Measurements from ENCODE around the gene GATD1. TPM values are rescaled to one million over a fixed set of nuclear protein-coding genes. Genes with fewer than 3 reads are reported as not detected.

GATD1 gene
- total RNA-seq, 1 experiment from 2014 or later = 41.7 TPM

DNA sequence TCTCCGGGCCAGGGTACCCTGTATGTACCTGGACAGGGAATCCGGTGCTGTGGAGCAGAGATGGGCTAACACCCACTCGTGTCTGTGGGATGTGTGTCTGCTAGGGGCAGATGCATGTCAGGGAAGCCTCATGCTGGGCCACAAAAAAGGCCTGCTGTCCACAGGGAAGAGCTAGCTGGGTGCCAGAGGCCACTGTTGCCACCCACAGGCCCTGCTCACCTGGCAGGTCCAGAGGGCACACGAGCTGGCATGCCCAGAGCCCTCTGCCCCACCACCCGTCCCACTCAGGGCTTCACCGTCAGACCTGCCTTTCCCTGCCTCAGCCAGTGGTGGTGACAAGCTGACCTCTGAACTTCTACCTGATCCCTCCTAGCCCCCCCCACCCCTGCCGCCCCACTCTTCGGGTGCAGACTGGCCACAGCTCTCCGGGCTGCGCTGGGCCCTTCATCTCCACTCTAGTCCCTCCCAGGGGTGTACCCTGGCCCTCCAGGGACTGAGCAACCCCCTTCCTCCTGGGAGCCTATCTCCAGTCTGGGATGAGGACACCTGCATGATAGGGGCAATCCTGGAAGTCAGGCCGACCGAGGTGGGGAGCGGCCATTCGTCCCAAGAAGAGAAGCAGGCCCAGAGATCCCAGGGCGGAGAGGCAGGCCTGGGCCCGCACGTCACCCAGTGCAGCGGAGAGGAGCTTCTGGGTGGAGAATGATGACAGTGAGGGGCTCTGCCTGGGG is 19.4 kb upstream of the GATD1 start:
- DNase-seq (ENCODE audit: low read depth) = no peak

- DNase-seq (ENCODE audit: low read depth) = peak; percentile 88
These were observed 18.6 kb upstream of the GATD1 start for GRCh38 chr11:795634-796564.

GRCh38 chr11:794766-795633 is 17.7 kb upstream of the GATD1 start:
- DNase-seq (ENCODE audit: low read depth) = no peak

GRCh38 chr11:794013-794765 is 16.9 kb upstream of the GATD1 start:
- DNase-seq (ENCODE audit: low read depth) = no peak

DNA sequence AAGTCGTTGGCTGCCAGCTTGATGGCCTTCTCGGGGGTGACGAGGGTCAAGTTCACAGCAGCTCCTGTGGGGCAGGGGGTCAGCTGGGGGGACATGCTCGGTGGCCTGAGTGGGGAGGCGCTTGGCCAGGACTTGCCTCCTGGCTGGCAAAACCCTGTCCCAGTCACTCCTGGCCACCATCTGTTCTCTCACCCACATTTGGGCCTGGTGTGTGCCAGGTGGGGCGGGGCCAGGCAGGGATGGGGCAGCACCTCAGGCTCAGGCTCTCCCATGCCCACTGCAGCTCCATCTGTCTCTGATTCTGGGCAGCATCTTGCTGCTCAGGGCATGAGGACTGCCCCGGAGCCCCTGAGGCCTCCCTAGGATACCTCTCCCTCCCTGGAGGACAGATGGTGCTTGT is 16.3 kb upstream of the GATD1 start:
- DNase-seq (ENCODE audit: low read depth) = no peak

DNA sequence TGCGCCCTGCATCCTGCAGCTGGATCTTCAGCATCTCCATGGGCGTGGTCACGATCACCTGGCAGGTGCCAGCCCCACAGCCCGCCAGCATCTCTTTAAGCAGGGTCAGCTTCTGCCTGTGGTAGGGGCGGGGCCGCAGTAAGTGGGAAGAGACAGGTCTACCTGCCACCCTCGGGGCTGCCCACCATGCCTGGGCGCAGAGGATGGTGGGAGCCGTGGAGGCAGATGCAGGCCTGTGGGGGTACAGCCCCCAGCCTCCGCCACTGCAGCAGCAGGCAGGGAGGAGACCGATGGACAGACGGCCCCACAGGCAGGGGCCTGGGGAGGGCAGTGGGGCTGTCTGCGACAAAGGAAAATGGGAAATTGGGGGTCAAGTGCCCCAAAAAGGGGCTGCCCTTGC is 15.6 kb upstream of the GATD1 start:
- no peak for DNase-seq (ENCODE audit: low read depth)

GRCh38 chr11:792535-792821 is 15.2 kb upstream of the GATD1 start:
- no peak for DNase-seq (ENCODE audit: low read depth)

DNA sequence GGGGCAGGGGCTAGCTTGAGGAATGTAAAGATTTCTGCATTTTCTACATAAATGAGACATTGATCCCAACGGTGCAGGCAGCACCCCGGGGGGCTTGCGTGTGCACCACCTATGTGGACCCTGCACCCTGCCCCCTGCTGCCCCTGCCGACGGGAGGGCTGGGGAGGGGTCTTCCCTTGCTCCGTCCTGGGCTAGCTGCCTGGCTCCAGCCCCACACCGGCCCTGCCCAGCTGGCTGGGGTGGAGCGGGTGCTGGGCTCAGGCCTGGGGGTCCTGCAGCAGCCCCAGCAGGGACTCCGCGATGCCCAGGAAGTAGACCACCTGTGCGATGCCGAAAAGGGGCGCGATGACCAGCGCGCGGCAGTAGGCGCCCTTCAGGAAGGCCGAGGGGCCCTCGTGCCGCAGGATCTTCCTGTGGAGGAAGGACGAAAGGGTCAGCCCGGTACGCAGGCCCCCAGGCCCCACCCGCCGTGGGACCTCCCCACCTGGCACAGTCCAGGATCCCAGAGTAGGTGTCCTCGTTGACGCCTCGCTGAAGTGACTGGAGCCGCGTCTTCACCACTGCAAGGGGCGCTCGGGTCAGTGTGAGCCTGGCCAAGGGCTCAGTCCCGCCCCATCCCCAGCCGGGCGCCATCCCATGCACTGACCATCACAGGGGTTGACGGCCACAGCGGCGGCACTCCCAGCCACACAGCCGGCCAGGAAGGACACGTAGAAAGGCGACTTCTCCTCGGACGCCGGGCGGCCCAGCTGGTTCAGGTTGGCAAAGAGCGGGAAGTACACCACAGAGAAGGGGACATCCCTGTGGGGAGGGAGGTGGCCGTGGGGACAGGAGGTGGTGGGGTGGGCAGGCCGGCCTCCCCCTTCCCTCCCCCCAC is 14.6 kb upstream of the GATD1 start:
- no peak for DNase-seq (ENCODE audit: low read depth)

- no peak for DNase-seq (ENCODE audit: low read depth)
These were observed 13.7 kb upstream of the GATD1 start for GRCh38 chr11:790721-791564.

GRCh38 chr11:789943-790342 is 12.7 kb upstream of the GATD1 start, which contains the start of gene CEND1:
Gene CEND1, minus strand, starts transcription at chr11:790090. Its CDS starts 1,514 bp downstream, at chr11:788576.
- peak; percentile 48 for DNase-seq (ENCODE audit: low read depth)

- DNase-seq (ENCODE audit: low read depth) = peak; percentile 47
These were observed 12.0 kb upstream of the GATD1 start for GRCh38 chr11:788953-789940.

GRCh38 chr11:788009-788640 is 10.8 kb upstream of the GATD1 start:
- no peak for DNase-seq (ENCODE audit: low read depth)

GRCh38 chr11:787084-787675 is 9.9 kb upstream of the GATD1 start:
- no peak for DNase-seq (ENCODE audit: low read depth)

DNA sequence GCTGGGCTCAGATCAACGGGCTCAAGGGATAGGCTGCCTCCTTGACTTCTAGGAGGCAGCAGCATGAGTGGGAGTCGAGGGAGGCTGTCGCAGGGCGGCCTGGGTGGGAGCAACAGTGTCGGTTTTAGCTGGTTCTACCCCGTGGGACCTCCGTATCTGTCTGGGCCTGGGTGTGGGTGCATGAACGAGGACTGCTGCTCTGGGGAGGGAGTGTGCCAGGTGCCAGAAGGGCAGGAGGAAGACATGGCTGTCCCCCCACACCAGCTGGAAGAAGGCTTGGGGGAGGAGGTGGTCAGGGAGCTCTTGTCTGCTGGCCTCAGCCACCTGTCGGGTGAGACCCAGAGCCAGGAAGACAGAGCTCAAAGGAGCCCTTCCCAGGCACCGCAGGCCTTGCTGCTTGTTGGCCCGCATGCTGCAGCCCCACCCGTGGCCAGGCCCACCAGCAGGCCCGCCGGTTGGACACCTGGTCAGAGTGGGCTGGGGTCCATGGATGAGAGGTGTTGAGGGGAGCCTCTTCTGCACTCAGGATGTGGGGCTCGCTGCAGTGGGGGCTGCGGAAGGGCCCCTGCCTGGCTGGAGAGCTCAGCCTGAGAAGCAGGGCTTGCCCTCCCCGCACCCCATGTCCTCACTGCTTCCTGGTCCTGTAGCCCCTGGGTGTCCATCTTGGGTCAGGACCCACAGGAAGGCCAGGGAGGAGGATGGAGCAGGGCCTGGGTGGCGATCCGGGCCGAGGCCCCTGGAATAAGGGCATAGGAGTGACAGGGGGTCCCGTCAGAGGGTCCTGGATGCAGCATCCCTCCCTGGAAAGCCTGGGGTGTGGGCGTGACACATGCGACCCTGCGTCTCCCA is 9.2 kb upstream of the GATD1 start:
- no peak for DNase-seq (ENCODE audit: low read depth)

DNA sequence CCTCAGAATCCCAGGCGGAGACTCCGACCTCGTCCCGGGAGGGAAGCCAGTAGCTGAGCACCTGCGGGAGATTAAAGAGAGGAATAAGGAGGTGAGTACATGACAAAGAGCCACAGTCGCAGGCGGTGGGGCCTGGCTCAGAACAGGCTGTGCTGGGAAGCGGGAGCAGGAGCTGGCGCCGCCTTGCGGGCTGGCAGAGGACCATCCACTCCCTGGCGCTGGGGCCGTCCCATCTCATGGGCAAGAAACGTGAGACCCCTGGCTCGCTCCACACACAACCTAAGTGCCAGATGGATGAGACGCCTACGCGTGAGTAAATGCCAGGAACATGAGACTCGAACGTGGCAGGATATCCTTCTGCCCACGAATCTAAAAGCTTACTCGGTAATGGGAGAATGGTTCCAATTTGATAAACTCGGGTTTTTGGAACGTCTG is 6.3 kb upstream of the GATD1 start:
- DNase-seq (ENCODE audit: low read depth) = no peak

Data from LHCN-M2 (cell line).